ENCODE data around the gene OR8I2.
"Not testable (repeated sequence)": the region's sequence is repeated elsewhere in the genome, so short reads cannot be mapped to it uniquely, and the experiment has no call there.

Gene OR8I2

GRCh38 chr11:56093008-56093407, at the start of gene OR8I2:
Gene OR8I2, plus strand, starts transcription at chr11:56093308. Its CDS starts 0 bp downstream, at chr11:56093308.
- DNase-seq (ENCODE audit: low read depth) = no peak

- no peak for DNase-seq (ENCODE audit: low read depth)
These were observed 47.6 kb upstream of the OR8I2 start for GRCh38 chr11:56045538-56045937.

DNA sequence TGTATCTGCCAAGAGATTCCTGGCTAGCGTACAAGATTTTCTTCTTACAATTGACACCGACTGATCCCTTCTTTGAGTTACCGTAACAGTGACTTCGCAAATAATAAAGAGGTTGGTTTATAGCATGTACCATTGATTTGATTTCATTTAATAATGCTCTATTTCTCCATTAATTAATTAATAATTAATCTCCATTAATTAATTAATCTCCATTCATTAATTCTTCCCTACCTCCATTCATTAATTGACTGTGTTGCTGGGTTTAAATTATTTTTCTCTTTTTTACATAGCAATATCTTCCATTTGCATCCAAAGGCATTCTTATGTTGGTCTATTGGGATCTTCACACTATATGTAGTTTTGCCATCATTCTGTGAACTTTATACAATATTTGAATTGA, 44.6 kb upstream of the OR8I2 start:
- no peak for DNase-seq (ENCODE audit: low read depth)

- no peak for DNase-seq (ENCODE audit: low read depth)
These were observed 43.6 kb upstream of the OR8I2 start for GRCh38 chr11:56049487-56049886.

GRCh38 chr11:56056366-56056765, 36.7 kb upstream of the OR8I2 start:
- DNase-seq (ENCODE audit: low read depth) = not testable (repeated sequence)

DNA sequence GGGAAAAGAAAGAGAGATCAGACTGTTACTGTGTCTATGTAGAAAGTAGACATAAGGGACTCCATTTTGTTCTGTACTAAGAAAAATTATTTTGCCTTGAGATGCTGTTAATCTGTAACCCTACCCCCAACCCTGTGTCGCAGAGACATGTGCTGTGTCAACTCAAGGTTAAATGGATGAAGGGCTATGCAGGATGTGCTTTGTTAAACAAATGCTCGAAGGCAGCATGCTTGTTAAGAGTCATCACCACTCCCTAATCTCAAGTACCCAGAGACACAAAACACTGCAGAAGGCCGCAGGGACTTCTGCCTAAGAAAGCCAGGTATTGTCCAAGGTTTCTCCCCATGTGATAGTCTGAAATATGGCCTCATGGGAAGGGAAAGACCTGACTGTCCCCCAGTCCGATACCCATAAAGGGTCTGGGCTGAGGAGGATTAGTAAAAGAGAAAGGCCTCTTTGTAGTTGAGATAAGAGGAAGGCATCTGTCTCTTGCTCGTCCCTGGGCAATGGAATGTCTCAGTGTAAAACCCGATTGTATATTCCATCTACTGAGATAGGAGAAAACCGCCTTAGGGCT, 35.4 kb upstream of the OR8I2 start:
- DNase-seq (ENCODE audit: low read depth) = not testable (repeated sequence)

DNA sequence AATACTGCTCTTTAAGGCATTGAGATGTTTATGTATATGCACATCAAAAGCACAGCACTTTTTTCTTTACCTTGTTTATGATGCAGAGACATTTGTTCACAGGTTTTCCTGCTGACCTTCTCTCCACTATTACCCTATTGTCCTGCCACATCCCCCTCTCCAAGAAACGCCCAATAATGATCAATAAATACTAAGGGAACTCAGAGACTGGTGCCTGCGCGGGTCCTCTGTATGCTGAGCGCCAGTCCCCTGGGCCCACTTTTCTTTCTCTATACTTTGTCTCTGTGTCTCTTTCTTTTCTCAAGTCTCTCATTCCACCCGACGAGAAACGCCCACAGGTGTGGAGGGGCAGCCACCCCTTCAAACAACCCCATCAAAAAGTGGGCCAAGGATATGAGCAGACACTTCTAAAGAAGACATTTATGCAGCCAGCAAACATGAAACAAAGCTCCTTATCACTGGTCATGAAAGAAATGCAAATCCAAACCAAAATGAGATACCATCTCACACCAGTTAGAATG, 34.8 kb upstream of the OR8I2 start:
- not testable (repeated sequence) for DNase-seq (ENCODE audit: low read depth)

DNA sequence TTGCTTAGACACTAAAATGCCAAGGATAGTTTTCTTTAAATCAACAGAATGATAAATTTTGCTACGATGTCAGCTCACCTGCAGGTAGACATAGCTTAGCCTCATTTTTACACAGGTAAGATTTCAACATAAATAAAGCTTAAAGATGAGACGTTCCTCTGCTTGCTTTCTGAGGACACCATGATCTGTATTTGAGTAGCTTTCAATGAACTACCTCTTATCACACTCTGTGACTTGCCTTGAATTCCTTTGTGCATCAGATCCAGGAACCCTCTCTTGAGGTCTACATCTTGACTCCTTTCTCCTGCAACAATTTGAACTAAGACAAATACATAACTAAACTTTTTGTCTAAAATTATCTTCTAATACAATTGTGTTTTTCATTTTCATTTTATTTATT, 26.1 kb upstream of the OR8I2 start:
- DNase-seq (ENCODE audit: low read depth) = no peak

DNA sequence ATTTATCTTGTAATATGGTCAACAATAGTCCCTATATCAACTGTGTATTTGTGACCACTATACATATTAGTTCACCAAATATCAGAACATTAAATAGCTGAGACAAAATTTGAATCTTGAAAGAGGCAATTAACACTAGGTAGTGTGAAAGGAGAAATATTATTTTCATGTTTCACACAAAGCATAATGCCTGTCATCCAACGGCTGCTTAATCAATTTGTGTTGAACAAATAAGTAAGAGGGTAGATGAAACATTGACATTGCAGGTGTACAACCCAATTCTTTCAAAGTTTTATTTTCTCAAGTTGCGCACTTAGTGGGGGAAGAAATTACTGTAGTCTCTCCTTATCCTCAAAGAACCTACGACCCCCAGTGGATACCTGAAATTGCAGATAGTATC, 3.4 kb upstream of the OR8I2 start:
- no peak for DNase-seq (ENCODE audit: low read depth)

DNA sequence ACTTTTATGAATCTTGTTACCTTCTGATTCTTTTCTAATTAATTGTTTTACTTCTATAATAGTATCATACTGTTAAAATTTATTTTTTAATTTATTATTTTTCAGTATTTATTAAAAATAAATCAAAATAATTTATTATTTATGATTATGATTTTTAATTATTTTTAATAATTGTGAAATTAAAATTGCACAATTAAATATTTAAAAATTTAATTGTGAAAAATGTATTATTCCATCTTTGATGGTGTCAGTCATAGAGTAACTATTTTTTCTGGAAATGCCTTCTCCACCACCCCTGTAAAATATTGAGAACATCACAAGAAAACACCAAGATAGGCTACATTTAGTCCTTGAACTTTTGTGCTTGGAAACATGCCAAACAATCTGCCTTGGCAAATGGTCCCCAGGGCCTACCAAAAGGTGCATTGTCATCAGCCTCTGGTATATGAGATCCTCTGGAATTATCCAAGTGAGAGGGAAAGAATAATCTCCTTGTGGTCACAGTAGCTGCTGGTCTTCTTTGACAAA, 10.2 kb downstream of the OR8I2 start, which contains the start of gene OR8H2:
Gene OR8H2, plus strand, starts transcription at position 478 of the 528 bp plus-strand sequence. CDS start 1,356 bp downstream, outside the sequence.
- no peak for DNase-seq (ENCODE audit: low read depth)

DNA sequence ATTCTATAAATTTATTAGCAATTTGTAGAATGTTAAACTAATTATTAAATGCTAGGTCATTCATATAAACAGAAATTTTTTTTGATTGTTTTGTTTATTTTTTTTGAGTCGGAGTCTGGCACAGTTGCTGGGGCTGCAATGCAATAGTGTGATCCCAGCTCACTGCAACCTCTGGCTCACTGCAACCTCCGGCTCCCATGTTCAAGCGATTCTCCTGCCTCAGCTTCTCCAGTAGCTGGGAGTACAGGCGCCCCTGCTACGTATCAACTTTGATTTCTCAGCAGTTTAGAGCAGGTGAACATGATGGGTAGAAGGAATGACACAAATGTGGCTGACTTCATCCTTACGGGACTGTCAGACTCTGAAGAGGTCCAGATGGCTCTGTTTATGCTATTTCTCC, 29.0 kb downstream of the OR8I2 start, which contains the start of gene OR8H3:
Gene OR8H3, plus strand, starts transcription at position 301 of the 400 bp plus-strand sequence. Its CDS starts 0 bp downstream, at position 301.
- no peak for DNase-seq (ENCODE audit: low read depth)

- DNase-seq (ENCODE audit: low read depth) = no peak
These were observed 47.1 kb downstream of the OR8I2 start, which contains the start of gene OR8J3 for GRCh38 chr11:56140151-56140661. Gene OR8J3, minus strand, starts transcription at chr11:56140201. Its CDS starts 2,483 bp downstream, at chr11:56137718.

- not testable (repeated sequence) for DNase-seq (ENCODE audit: low read depth)
These were observed 50.6 kb downstream of the OR8I2 start for GRCh38 chr11:56143681-56144080.
